Vagina (tissue), 2 donors: ENCODE results near the gene ASB18.

Source experiments
- POLR2A ChIP-seq, 2 donors: fragments of 450-650 bp; IDR thresholded peaks; one replicate each; pipeline ENCODE4 v1.6.1; 2017; ENCODE audit warnings: antibody characterized with exemption in 2 of 2, mild to moderate bottlenecking in 2 of 2, moderate library complexity in 2 of 2
- POLR2AphosphoS5 ChIP-seq, 2 donors: sonication (generic); formaldehyde crosslinking; IDR thresholded peaks; one replicate each; pipeline ENCODE4 v1.9.0; 2017; ENCODE audit warnings: antibody characterized with exemption in 2 of 2, mild to moderate bottlenecking in 2 of 2, low read depth in 1 of 2; ENCODE audit not compliant: insufficient read depth in 1 of 2
- TF ChIP-seq, protein P1 (sequence below), 3 experiments: fragments of 450-650 bp in 2 of 3; fragments of 200-600 bp in 1 of 3; sonication (generic) in 1 of 3; IDR thresholded peaks; one replicate each; pipeline ENCODE4 v1.5.1; 2017 to 2019; ENCODE audit warnings: antibody characterized with exemption in 3 of 3, mild to moderate bottlenecking in 2 of 3, moderate library complexity in 2 of 3

DNA sequence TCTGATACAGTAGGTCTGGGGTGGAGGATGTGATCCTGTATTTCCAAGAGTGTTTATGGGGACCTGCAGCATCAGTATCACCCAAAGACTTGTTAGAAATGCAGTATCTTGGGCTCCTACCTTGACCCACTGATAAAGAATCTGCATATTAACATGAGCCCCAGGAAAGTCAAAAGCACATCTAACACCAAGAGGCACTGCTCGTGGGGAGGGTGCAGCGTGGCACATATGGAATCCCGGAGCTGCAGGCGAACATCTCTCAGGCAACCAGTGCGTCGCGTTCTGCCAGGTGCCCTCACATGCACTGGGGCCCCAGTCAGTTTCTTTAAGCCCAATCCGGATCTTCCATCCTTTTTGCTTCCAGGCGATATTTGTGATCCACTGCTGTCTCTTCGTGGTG is 41.3 kb upstream of the ASB18 start:
- TF ChIP-seq, protein P1, sequence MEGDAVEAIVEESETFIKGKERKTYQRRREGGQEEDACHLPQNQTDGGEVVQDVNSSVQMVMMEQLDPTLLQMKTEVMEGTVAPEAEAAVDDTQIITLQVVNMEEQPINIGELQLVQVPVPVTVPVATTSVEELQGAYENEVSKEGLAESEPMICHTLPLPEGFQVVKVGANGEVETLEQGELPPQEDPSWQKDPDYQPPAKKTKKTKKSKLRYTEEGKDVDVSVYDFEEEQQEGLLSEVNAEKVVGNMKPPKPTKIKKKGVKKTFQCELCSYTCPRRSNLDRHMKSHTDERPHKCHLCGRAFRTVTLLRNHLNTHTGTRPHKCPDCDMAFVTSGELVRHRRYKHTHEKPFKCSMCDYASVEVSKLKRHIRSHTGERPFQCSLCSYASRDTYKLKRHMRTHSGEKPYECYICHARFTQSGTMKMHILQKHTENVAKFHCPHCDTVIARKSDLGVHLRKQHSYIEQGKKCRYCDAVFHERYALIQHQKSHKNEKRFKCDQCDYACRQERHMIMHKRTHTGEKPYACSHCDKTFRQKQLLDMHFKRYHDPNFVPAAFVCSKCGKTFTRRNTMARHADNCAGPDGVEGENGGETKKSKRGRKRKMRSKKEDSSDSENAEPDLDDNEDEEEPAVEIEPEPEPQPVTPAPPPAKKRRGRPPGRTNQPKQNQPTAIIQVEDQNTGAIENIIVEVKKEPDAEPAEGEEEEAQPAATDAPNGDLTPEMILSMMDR (IDR thresholded peaks at IDR 0.05) = no peak
- TF ChIP-seq POLR2AphosphoS5 (IDR thresholded peaks at IDR 0.05; ENCODE audit: insufficient read depth in 1 of 2, low read depth in 1 of 2) = no peak
- no peak for TF ChIP-seq POLR2A (IDR thresholded peaks at IDR 0.05)
